ENCODE data around the gene KIF2C.
"Not testable (repeated sequence)": the region's sequence is repeated elsewhere in the genome, so short reads cannot be mapped to it uniquely, and the experiment has no call there.

KIF2C gene

GRCh38 chr1:44810101-44810761 is 70.6 kb downstream of the KIF2C start:
- DNase-seq (ENCODE audit: low read depth in 2 of 2) = no peak

GRCh38 chr1:44810762-44811105 is 71.1 kb downstream of the KIF2C start:
- not testable (repeated sequence) for DNase-seq (ENCODE audit: low read depth in 2 of 2)

DNA sequence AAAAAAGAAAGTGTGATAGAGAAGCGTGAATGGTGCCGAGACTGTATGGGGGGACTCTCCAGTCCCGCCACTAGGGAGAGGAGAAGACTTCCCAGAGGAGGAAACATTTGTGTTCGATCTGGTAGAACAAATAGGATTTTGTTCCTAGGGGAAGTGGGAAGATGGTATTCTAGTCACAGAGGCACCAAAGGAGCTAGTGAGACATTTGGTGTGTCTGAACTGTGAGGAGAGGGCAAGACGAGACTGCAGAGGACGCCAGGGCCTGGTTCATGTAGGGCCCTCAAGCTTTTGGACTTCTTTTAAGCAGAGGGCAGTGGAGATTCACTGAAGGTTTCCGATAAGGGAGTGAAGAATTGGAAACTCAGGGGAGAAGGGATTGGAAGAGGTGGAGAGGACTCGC is 71.6 kb downstream of the KIF2C start:
- no peak for DNase-seq (ENCODE audit: low read depth in 2 of 2)

- no peak for DNase-seq (ENCODE audit: low read depth in 2 of 2)
Observed at GRCh38 chr1:44812822-44813543, 73.3 kb downstream of the KIF2C start.

GRCh38 chr1:44815926-44816325 is 76.3 kb downstream of the KIF2C start:
- DNase-seq (ENCODE audit: low read depth in 2 of 2) = not testable (repeated sequence)

GRCh38 chr1:44817307-44817706 is 77.7 kb downstream of the KIF2C start:
- no peak for DNase-seq (ENCODE audit: low read depth in 2 of 2)

All from stimulated activated CD4-positive, alpha-beta T cell treated with anti-CD3 and anti-CD28 coated beads, Interleukin-1b, Interleukin-23, amount 100 ng/mL, for 1 hour (primary cell).